NCI-H460 (cell line): ENCODE measurements around the gene SLC30A7. TPM values are rescaled to one million over a fixed set of nuclear protein-coding genes. Genes with fewer than 3 reads are reported as not detected.
"Not testable (repeated sequence)": the region's sequence is repeated elsewhere in the genome, so short reads cannot be mapped to it uniquely, and the experiment has no call there.

Experiments
- DNase-seq: peaks from one replicate; pipeline ENCODE4 v3.0.0-alpha.2; 2016; ENCODE audit warnings: low read depth; ENCODE audit errors: extremely low read depth
- total RNA-seq: library from RNA; depleted of rRNA; stranded (reverse); fragments of >200 nt; shearing (Covaris generic); gene quantifications from 2 replicates; pipeline ENCODE4 v1.2.3, GENCODE V29; 2014

SLC30A7 gene
- total RNA-seq, 1 experiment from 2014 or later: 25.6 TPM

GRCh38 chr1:100889007-100889406 lies 6.9 kb upstream of the SLC30A7 start:
- not testable (repeated sequence) for DNase-seq

- not testable (repeated sequence) for DNase-seq
Measured at GRCh38 chr1:100889869-100890482, 5.9 kb upstream of the SLC30A7 start.

- DNase-seq: no peak
Measured at GRCh38 chr1:100891380-100891779, 4.5 kb upstream of the SLC30A7 start.

GRCh38 chr1:100892554-100892953 lies 3.3 kb upstream of the SLC30A7 start:
- no peak for DNase-seq

- no peak for DNase-seq
Measured at GRCh38 chr1:100893718-100894117, 2.2 kb upstream of the SLC30A7 start.

GRCh38 chr1:100894603-100895539 lies 1.0 kb upstream of the SLC30A7 start, which contains the start of gene EXTL2:
Gene EXTL2, minus strand, starts transcription at chr1:100894842. Its CDS starts 6,085 bp downstream, at chr1:100888757.
- peak; percentile 57 for DNase-seq

GRCh38 chr1:100896481-100896982 lies 642 bp downstream of the SLC30A7 start:
- no peak for DNase-seq

- no peak for DNase-seq
Measured at GRCh38 chr1:100902365-100902764, 6.5 kb downstream of the SLC30A7 start.

- DNase-seq: no peak
Measured at GRCh38 chr1:100903777-100904176, 7.9 kb downstream of the SLC30A7 start.

GRCh38 chr1:100904528-100904927 lies 8.6 kb downstream of the SLC30A7 start:
- DNase-seq: no peak

GRCh38 chr1:100905181-100905580 lies 9.3 kb downstream of the SLC30A7 start:
- no peak for DNase-seq

GRCh38 chr1:100907887-100908286 lies 12.0 kb downstream of the SLC30A7 start:
- DNase-seq: no peak

GRCh38 chr1:100909018-100909417 lies 13.1 kb downstream of the SLC30A7 start:
- DNase-seq: no peak

GRCh38 chr1:100912019-100912418 lies 16.1 kb downstream of the SLC30A7 start:
- no peak for DNase-seq

GRCh38 chr1:100921110-100921706 lies 25.3 kb downstream of the SLC30A7 start:
- peak; percentile 48 for DNase-seq

- DNase-seq: no peak
Measured at GRCh38 chr1:100924212-100924611, 28.3 kb downstream of the SLC30A7 start.

GRCh38 chr1:100924991-100925390 lies 29.1 kb downstream of the SLC30A7 start:
- DNase-seq: no peak

- DNase-seq: no peak
Measured at GRCh38 chr1:100926240-100926639, 30.4 kb downstream of the SLC30A7 start.

- DNase-seq: no peak
Measured at GRCh38 chr1:100927276-100927675, 31.4 kb downstream of the SLC30A7 start.

GRCh38 chr1:100928128-100928527 lies 32.2 kb downstream of the SLC30A7 start:
- no peak for DNase-seq

- DNase-seq: no peak
Measured at GRCh38 chr1:100930494-100930893, 34.6 kb downstream of the SLC30A7 start.
